SK-N-MC (cell line): ENCODE data around the gene TACR1.
"Not testable (repeated sequence)": the region's sequence is repeated elsewhere in the genome, so short reads cannot be mapped to it uniquely, and the experiment has no call there.

Experiments
- DNase-seq: peaks from one replicate; pipeline ENCODE4 v3.0.0-alpha.2; 2011; ENCODE audit warnings: low read depth, low spot score
- H3K27ac ChIP-seq: fragments of 200-600 bp; sonication (generic); 2 replicates; pipeline ENCODE4 v1.5.1; 2016; ENCODE audit warnings: mixed run types
- H3K36me3 ChIP-seq: fragments of 200-600 bp; sonication (generic); 2 replicates; pipeline ENCODE4 v1.6.1; 2017; ENCODE audit warnings: antibody characterized with exemption, low read length, mixed read lengths; ENCODE audit not compliant: insufficient read depth
- H3K4me3 ChIP-seq: fragments of 200-600 bp; sonication (generic); 2 replicates; pipeline ENCODE4 v1.5.1; 2016
- H3K9ac ChIP-seq: fragments of 200-600 bp; sonication (generic); 2 replicates; pipeline ENCODE4 v1.8.0; 2017; ENCODE audit warnings: mixed run types, mixed read lengths; ENCODE audit not compliant: insufficient read length
- H3K9me3 ChIP-seq: fragments of 200-600 bp; sonication (generic); 2 replicates; pipeline ENCODE4 v1.6.1; 2017; ENCODE audit warnings: low read depth, mild to moderate bottlenecking, antibody characterized with exemption, low read length, moderate library complexity, mixed read lengths
- EZH2 ChIP-seq: fragments of 200-600 bp; sonication (generic); IDR thresholded peaks from one replicate; pipeline ENCODE4 v1.6.1; 2017; ENCODE audit warnings: antibody characterized with exemption
- FOXP2 ChIP-seq: optimal IDR thresholded peaks from 2 replicates; pipeline ENCODE3; 2011; ENCODE audit warnings: mild to moderate bottlenecking, moderate library complexity; ENCODE audit not compliant: insufficient read depth; ENCODE audit errors: extremely low read length, control extremely low read depth
- POLR2AphosphoS5 ChIP-seq: IDR thresholded peaks from 2 replicates; pipeline ENCODE4 v1.6.1; 2012; ENCODE audit warnings: mild to moderate bottlenecking, low read depth, low read length, borderline replicate concordance

The TACR1 gene

DNA sequence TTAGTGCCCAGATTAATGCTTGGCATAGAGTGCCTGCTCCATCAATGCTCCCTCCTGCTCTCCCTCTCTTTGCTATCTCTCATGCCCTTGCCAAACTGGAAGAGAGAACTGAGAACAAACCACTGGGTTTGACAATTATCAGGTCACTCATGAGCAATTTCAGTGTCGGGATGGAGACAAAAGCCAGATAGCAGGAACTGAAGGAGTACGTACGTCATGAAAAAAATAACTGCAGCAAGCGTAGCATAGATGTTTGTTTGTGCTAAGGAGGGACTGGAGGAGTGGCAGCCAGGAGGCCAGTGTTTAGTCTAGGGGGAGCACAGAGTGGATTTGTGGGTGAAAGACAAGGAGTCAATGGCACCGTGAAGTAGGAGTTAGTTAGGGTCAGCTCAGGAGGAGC lies 127.6 kb downstream of the TACR1 start:
- TF ChIP-seq EZH2 = no peak
- no peak for TF ChIP-seq FOXP2
- no peak for TF ChIP-seq POLR2AphosphoS5

DNA sequence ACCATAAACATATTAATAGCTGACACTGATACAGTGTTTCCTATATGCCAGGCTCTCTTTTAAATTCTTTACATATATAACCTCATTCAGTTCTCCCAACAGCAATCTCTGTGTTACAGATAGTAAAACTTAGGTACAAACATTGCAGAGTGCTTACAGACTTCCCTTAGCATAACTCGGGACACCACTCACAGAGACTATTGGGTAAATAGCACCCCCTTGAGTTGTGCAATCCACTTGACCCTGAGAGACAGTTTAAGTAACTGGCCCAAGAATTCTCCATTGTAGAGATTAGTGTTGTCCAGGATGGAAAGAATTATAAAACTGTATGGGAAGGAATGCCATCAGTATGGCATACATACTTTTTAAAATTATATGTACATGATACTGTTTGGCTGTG lies 130.8 kb downstream of the TACR1 start:
- H3K9ac ChIP-seq = no peak overlapping the region
- no peak overlapping the region for H3K27ac ChIP-seq
- no peaks in the 10 kb centered on the region for H3K9me3 ChIP-seq
- H3K4me3 ChIP-seq = no peak overlapping the region
- TF ChIP-seq FOXP2 (no peak), POLR2AphosphoS5 (no peak)
- DNase-seq = no peak
- no peaks in the 10 kb centered on the region for H3K36me3 ChIP-seq

More for the DNA sequence above, 127.6 kb downstream of the TACR1 start:
- no peak overlapping the region for H3K9ac ChIP-seq
- no peak overlapping the region for H3K4me3 ChIP-seq
- no peaks in the 10 kb centered on the region for H3K36me3 ChIP-seq
- H3K27ac ChIP-seq = no peak overlapping the region
- no peaks in the 10 kb centered on the region for H3K9me3 ChIP-seq
- DNase-seq = no peak

DNA sequence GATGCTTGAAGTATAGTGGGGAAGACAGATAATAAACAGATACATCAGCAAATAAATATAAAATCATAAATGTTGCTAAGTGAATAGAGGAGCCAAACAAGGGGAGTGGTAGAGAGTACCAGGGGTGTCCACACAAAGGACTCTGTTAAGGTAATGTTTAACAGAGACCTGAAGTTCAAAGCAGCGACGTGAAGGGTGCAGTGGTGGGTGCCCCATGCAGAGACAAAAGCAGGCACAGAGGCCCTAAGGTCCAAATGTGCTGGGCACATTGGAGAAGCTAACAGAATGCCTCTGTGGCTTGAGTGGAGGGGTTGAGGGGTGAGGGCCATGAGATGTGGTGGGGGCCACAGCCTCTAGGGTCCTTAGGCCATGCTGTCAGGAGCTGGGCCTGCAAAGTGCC lies 131.8 kb downstream of the TACR1 start:
- no peaks in the 10 kb centered on the region for H3K9me3 ChIP-seq
- no peaks in the 10 kb centered on the region for H3K36me3 ChIP-seq
- H3K4me3 ChIP-seq = no peak overlapping the region
- H3K27ac ChIP-seq = no peak overlapping the region
- H3K9ac ChIP-seq = no peak overlapping the region
- TF ChIP-seq FOXP2 = no peak
- no peak for TF ChIP-seq EZH2
- TF ChIP-seq POLR2AphosphoS5 = no peak
- no peak for DNase-seq

DNA sequence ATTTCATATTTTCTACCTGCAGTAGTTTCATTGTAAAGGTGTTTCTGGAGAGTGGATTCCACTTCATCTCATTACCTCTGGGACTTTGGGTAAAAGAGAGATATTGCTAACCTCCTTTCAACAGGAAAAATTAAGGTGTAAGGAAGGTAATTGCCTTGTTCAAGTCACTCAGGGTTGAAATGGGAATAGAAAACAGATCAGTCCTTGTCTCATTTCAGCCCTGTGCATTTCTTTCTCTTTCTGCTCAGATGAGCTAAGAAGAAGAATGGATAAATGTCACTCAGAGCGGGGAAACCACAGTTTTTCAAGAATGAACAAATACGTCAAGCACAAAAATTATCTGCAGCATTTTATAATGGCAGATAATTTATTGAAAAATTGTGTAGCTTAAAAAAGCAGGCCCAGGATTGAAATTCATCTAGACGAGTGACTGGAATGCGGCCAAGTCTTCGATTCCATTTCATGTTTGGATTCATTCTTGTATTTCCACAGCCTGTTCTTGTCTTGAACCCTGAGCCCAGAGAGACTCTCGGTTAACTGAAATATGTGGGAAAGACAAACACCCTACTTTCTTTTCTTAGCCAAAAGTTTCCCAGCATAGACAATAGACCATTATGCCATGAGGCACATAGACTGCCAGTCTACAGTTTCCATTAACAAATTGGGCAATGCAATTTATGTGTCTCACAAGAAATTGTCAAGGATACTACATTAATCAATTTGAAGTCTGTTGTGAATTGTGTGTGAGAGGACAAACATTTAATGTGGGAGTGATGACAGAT lies 133.0 kb downstream of the TACR1 start:
- DNase-seq = no peak
- H3K36me3 ChIP-seq = no peaks in the 10 kb centered on the region
- no peak overlapping the region for H3K27ac ChIP-seq
- no peak overlapping the region for H3K4me3 ChIP-seq
- no peak overlapping the region for H3K9ac ChIP-seq
- TF ChIP-seq POLR2AphosphoS5 (no peak), FOXP2 (no peak)
- H3K9me3 ChIP-seq = no peaks in the 10 kb centered on the region

DNA sequence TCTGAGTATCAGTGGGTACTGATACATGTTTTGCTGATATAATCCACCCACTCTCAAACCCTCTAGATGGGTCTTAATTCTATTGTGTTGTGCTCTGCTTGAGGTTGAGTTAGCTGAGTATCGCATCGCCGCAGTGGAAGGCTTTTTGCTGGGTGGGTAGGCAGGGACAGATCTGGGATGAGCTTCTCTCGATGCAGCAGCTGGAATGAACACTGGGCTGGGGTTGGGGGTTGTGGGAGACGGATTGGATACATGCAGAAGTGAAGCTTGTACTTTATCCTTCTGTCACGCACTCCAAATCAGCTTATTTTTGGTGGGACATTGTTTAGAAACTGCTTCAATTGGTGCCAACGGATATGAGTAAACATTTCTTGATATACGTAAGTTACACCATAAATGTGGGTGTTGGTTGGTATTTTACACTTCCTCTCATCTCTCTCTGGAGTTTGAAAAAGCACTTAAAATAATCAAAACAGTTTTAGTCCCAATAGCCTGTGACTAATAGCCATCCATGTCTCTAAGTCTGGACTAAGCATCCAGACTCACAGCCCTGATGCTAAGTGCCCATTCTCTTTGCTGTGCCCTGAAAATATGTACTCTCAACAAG lies 133.8 kb downstream of the TACR1 start:
- Histone ChIP-seq H3K36me3 (no peaks in the 10 kb centered on the region), H3K4me3 (no peak overlapping the region), H3K9ac (no peak overlapping the region), H3K9me3 (no peaks in the 10 kb centered on the region), H3K27ac (no peak overlapping the region)
- TF ChIP-seq FOXP2 (no peak), EZH2 (no peak), POLR2AphosphoS5 (no peak)
- DNase-seq = no peak

DNA sequence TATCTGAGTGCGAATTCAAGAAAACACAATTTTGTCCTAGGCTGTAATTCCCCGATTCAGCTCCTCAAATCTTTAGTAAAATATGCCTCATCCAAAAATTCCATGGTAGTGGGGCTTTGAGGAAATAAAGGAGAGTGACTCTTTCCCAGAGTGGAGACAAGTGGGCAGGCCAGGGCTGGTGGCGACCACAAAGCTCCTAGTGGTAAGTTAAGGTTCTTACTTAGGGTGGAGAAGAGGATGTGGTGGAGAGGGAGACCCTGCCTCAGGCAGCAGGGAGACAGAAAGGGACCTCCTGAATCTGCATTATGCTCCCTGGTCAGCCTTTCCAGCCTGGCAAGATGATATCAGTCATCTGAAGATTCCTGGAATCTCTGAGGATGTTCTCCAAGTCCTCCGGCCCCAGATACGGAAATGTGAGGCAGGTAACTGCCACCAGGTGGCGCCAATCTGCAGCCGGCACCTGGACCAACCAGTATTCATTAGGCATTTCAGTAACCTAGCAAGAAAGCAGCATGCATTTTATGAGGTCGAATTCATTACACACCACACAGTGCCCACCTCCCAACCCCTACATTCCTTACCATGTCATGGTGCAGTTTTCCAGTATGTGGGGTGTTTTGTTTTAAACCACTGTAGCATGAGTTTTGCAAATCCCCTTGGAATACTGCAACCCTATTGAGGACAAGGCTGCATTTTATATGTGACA lies 134.5 kb downstream of the TACR1 start:
- no peak for DNase-seq
- Histone ChIP-seq H3K4me3 (no peak overlapping the region), H3K9me3 (no peaks in the 10 kb centered on the region), H3K36me3 (no peaks in the 10 kb centered on the region), H3K27ac (no peak overlapping the region), H3K9ac (no peak overlapping the region)
- no peak for TF ChIP-seq EZH2
- TF ChIP-seq FOXP2 = no peak

DNA sequence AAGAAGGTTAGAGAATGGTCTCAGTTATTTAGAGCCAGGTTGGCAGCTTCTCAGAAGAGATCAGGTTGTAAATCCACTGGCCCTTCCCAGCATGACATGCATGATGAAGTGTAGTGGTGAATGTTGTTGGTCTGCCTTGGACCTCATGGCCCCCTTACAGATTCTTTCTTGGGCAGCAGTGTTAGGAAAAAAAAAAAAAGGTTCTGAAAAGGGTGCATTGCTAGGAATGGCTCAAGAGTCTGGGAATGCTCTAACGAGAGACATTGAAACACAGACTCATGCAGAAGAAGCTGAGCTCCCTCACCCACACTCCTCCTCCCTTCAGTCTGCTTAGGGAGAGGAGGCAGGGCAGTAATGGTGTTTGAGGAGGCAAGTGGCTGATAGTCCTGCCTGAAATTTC lies 135.4 kb downstream of the TACR1 start:
- Histone ChIP-seq H3K27ac (no peak overlapping the region), H3K9me3 (no peaks in the 10 kb centered on the region), H3K36me3 (no peaks in the 10 kb centered on the region), H3K4me3 (no peak overlapping the region), H3K9ac (no peak overlapping the region)
- DNase-seq = no peak
- no peak for TF ChIP-seq POLR2AphosphoS5
- no peak for TF ChIP-seq EZH2
- no peak for TF ChIP-seq FOXP2

DNA sequence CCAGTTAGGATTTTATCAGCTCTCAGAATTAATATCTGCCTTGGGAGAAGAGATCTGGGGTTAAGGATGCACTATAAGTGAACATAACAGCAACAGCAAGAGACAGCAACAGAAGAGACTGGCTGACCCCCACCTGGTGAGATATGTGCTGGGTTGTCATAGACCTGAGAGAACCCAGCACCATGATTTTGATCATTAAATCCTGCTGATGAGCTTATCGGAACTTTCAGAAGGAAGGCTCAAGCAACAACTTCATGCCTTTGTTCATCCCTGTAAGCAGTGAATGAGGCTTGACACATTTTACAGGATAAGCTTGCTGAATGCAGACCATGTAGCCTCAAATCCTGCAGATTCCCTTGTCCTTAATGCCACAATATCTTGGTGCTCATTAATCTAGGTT lies 140.9 kb downstream of the TACR1 start:
- TF ChIP-seq FOXP2 = no peak
- H3K9ac ChIP-seq = no peak overlapping the region
- no peak for DNase-seq
- H3K27ac ChIP-seq = no peak overlapping the region
- no peak overlapping the region for H3K4me3 ChIP-seq
- no peaks in the 10 kb centered on the region for H3K36me3 ChIP-seq
- no peaks in the 10 kb centered on the region for H3K9me3 ChIP-seq

DNA sequence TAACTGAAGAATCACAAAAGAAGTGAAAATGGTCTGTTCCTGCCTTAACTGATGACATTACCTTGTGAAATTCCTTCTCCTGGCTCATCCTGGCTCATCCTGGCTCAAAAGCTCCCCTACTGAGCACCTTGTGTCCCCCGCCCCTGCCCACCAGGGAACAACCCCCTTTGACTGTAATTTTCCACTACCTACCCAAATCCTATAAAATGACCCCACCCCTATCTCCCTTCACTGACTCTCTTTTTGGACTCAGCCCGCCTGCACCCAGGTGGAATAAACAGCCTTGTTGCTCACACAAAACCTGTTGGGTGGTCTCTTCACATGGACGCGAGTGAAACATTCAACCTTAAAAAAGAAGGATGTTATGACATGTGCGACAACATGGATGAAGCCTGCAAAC lies 142.2 kb downstream of the TACR1 start:
- H3K36me3 ChIP-seq, H3K27ac ChIP-seq, DNase-seq, H3K4me3 ChIP-seq, H3K9me3 ChIP-seq, H3K9ac ChIP-seq: not testable (repeated sequence)
